Measurements from ENCODE around the gene KRT79.

GRCh38 chr12:52829986-52830770 lies 3.9 kb downstream of the KRT79 start:
- TF ChIP-seq POLR2A (IDR thresholded peaks at IDR 0.05): no peak
- TF ChIP-seq, protein P1, sequence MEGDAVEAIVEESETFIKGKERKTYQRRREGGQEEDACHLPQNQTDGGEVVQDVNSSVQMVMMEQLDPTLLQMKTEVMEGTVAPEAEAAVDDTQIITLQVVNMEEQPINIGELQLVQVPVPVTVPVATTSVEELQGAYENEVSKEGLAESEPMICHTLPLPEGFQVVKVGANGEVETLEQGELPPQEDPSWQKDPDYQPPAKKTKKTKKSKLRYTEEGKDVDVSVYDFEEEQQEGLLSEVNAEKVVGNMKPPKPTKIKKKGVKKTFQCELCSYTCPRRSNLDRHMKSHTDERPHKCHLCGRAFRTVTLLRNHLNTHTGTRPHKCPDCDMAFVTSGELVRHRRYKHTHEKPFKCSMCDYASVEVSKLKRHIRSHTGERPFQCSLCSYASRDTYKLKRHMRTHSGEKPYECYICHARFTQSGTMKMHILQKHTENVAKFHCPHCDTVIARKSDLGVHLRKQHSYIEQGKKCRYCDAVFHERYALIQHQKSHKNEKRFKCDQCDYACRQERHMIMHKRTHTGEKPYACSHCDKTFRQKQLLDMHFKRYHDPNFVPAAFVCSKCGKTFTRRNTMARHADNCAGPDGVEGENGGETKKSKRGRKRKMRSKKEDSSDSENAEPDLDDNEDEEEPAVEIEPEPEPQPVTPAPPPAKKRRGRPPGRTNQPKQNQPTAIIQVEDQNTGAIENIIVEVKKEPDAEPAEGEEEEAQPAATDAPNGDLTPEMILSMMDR (IDR thresholded peaks at IDR 0.05): no peak
